ENCODE data around the gene AP3B1. TPM values are rescaled to one million over a fixed set of nuclear protein-coding genes. Genes with fewer than 3 reads are reported as not detected.

AP3B1 gene
- total RNA-seq, 6 experiments from 2014 or later: 51.8 to 66.8 (median 56.6) TPM

DNA sequence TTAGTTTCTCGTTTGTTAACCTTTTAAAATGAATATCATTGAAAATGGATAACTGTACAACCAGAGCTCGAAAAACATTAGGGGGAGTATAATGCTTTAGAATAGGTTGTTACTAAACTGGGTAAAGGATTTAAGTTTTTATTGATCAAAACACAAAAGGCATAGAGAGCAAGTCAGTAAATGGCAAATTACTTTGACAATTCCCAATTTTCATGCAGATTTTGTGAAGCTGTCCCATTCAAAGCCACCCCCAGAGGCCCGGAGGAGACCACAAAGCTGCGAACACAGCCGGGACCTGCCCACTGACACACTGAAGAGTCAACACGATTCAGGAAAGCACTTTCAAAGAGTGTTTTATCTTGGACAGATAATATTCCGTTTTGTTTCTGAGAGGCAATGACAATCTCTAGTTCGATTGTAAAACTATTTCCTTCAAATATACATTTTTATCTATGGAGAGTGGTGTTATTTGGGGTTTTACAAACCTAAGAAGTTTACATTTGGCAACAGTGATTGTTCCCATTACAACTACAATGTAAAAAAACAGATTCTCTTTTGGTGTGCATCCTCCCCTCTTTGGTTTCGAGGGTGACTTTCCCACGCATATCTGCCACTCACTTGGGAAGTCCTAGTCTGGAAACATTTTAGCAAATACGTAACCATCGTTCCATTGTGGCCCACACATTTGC is 335.7 kb downstream of the AP3B1 start:
- no peak for DNase-seq
- Mint-ChIP-seq H3K4me1 (ENCODE audit: low read depth) (no peaks in the 10 kb centered on the region), H3K36me3 (ENCODE audit: low read depth) (no peaks in the 10 kb centered on the region), H3K4me3 (no peak overlapping the region), H3K27ac (no peak overlapping the region), H3K9me3 (no peaks in the 10 kb centered on the region), H3K27me3 (ENCODE audit: insufficient read depth) (peaks cover 44% of the 10 kb centered on the region)
- TF ChIP-seq, protein P1, sequence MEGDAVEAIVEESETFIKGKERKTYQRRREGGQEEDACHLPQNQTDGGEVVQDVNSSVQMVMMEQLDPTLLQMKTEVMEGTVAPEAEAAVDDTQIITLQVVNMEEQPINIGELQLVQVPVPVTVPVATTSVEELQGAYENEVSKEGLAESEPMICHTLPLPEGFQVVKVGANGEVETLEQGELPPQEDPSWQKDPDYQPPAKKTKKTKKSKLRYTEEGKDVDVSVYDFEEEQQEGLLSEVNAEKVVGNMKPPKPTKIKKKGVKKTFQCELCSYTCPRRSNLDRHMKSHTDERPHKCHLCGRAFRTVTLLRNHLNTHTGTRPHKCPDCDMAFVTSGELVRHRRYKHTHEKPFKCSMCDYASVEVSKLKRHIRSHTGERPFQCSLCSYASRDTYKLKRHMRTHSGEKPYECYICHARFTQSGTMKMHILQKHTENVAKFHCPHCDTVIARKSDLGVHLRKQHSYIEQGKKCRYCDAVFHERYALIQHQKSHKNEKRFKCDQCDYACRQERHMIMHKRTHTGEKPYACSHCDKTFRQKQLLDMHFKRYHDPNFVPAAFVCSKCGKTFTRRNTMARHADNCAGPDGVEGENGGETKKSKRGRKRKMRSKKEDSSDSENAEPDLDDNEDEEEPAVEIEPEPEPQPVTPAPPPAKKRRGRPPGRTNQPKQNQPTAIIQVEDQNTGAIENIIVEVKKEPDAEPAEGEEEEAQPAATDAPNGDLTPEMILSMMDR (IDR thresholded peaks at IDR 0.05): no peak

DNA sequence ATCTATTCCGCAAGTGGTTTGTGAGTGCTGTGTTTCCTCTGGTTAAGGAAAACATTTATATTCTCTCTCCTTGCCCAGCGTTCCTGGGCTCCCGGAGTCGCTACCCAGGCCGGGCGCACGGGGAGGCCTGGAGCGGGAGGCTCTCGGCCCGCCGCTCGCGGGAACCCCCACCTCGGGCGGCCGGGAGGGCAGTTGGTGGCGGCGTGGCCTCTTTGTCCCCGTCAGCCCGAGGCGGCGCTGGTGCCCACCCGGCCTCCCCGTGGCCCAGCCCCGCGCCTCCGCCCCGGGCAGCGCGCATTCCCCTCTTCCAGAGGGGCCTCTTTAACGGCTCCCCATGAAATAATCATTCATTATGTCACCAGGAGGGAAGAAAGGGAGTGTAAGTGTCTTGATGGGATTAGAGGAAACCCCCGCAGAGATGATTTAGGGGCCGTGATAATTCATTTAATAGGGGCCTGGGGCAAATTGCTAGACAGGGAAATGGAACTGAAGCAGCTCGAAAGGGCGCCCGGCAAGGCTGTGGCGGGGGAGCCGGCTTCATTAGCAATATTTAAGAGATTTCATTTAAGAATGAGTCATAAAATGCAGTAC is 336.5 kb downstream of the AP3B1 start:
- no peaks in the 10 kb centered on the region for H3K4me1 Mint-ChIP-seq (ENCODE audit: low read depth)

DNA sequence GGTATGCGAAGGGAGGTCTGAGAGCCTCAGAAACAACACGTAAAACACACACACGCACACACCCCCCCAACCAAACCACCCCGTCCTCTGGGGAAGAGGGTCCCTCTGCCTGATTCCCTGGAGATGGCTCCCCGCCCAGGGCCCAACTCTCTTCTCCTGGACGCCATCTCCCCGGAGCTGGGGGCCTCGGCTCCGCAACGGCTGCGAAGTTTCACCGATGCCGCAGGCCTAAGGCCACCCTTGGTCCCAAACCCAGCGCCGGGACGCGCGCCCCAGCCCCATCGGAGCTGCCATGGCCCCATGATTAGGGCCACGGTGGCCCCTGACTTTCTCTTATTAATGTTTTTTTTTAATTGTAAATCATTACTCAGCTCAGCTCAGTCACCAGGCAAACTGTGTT is 337.0 kb downstream of the AP3B1 start:
- H3K36me3 Mint-ChIP-seq (ENCODE audit: low read depth): no peaks in the 10 kb centered on the region
- H3K4me1 Mint-ChIP-seq (ENCODE audit: low read depth): no peaks in the 10 kb centered on the region
- no peak for DNase-seq
- no peak overlapping the region for H3K4me3 Mint-ChIP-seq
- TF ChIP-seq, protein P1 (IDR thresholded peaks at IDR 0.05): no peak
- H3K27me3 Mint-ChIP-seq (ENCODE audit: insufficient read depth): peaks cover 34% of the 10 kb centered on the region
- H3K9me3 Mint-ChIP-seq: no peaks in the 10 kb centered on the region
- no peak overlapping the region for H3K27ac Mint-ChIP-seq

More for the DNA sequence above, 336.5 kb downstream of the AP3B1 start:
- TF ChIP-seq, protein P1 (IDR thresholded peaks at IDR 0.05): no peak
- Mint-ChIP-seq H3K4me3 (no peak overlapping the region), H3K27ac (no peak overlapping the region), H3K9me3 (no peaks in the 10 kb centered on the region), H3K27me3 (ENCODE audit: insufficient read depth) (peaks cover 38% of the 10 kb centered on the region), H3K36me3 (ENCODE audit: low read depth) (no peaks in the 10 kb centered on the region)
- DNase-seq: no peak

DNA sequence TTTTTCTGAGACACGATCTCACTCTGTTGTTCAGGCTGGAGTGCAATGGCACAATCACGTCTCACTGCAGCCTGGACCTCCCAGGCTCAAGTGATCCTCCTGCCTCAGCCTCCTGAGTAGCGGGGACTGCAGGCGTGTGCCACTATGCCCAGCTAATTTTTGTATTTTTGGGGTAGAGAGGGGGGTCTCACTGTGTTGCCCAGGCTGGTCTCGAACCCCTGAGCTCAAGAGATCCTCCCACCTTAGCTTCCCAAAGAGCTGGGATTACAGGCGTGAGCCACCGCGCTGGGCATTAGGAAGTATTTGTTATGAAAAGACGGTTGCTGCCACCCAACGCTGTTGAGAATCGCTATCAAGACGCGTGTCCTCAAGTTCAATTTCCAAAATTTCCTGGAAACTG is 337.4 kb downstream of the AP3B1 start:
- Mint-ChIP-seq H3K36me3 (ENCODE audit: low read depth) (no peaks in the 10 kb centered on the region), H3K27me3 (ENCODE audit: insufficient read depth) (peaks cover 39% of the 10 kb centered on the region)

DNA sequence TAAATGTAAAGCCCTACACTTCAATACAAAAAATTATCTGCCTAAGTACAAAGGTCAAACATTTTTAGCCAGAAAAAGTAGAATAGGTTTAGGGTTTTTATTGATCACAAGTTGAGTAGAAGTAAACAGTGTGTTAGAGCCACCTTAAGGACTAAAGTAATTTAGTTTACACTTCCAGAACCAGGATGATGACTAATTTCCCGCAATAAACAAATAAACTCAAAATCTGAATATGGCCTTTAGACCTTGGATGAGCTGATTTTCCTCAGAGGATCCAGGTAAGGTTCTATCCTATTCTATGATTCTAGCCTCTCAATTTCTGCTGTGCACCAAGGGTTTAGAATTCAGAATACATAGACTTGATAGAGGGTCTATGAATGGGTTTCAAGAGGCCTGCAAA is 338.9 kb downstream of the AP3B1 start:
- Mint-ChIP-seq H3K27ac (no peak overlapping the region), H3K4me1 (ENCODE audit: low read depth) (no peaks in the 10 kb centered on the region), H3K27me3 (ENCODE audit: insufficient read depth) (peaks cover 46% of the 10 kb centered on the region), H3K4me3 (no peak overlapping the region), H3K9me3 (no peaks in the 10 kb centered on the region), H3K36me3 (ENCODE audit: low read depth) (no peaks in the 10 kb centered on the region)
- no peak for DNase-seq
- TF ChIP-seq, protein P1 (IDR thresholded peaks at IDR 0.05): no peak

More for the DNA sequence above, 337.4 kb downstream of the AP3B1 start:
- H3K4me3 Mint-ChIP-seq: no peak overlapping the region
- H3K4me1 Mint-ChIP-seq (ENCODE audit: low read depth): no peaks in the 10 kb centered on the region
- DNase-seq: no peak
- TF ChIP-seq, protein P1 (IDR thresholded peaks at IDR 0.05): no peak
- H3K27ac Mint-ChIP-seq: no peak overlapping the region
- H3K9me3 Mint-ChIP-seq: no peaks in the 10 kb centered on the region

Measured in HFFc6 (cell line).